Inflammatory macrophage treated with lipopolysaccharide for 1 hour (primary cell): ENCODE data around the gene CYP2W1.
A peak's percentile ranks its signal among the peaks of the same experiment; 100 is the strongest.
"Not testable (repeated sequence)": the region's sequence is repeated elsewhere in the genome, so short reads cannot be mapped to it uniquely, and the experiment has no call there.

Source experiments
- DNase-seq, 2 donors: peaks; one replicate each; pipeline ENCODE4 v3.0.0-alpha.2; 2020 to 2022

Gene CYP2W1

GRCh38 chr7:951881-952547, 31.0 kb upstream of the CYP2W1 start:
- no peak for DNase-seq

DNA sequence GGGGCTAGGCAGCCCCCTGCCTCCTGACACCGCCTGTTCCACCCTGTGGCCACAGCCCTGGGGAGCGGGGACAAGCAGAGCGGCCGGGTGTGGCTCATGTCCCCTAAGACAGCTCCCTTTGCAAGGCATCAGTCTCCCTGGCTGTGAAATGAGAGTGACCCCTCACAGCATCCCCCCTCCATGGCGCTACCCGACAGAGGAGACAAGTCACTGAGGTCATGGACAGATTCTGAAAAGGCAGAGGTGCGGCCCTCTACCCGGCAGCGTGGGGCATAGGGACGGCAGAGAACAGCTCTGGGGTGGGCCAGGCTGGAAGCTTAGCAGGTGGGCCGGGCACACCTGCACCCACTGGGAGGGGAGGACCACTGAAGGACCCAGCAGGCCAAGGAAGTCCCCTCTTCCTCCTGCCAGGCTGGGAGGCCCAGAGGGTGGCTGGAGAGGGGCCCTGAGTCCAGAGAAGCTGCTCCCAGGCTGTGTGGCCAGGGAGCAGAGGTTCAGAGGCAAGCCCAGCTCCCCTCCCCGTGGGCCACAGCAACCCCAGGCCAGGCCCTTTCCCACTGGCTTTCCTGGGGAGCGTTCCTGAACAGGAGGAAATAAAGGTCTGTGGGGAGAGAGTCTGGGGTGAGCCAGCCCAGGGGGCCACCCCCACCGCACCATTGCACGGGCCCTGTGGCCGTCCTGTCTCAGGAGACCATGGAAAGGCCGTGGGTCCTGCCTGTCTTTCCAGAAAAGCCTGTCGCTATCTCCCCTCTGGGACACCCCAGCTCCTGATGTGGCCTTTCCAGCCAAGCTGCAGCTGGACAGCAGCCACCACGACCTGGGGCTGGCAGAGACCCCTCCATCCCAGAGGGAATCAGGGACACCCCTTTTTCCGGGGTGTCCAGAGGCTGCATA, 30.2 kb upstream of the CYP2W1 start:
- DNase-seq, result no peak

GRCh38 chr7:953547-954327, 29.2 kb upstream of the CYP2W1 start:
- peak; percentile 67 to 77 for DNase-seq

GRCh38 chr7:954330-955238, 28.4 kb upstream of the CYP2W1 start, which contains the start of gene ADAP1:
Gene ADAP1 (minus strand): TSS chr7:954680. CDS start chr7:954477, 203 bp downstream.
- DNase-seq, result peak; percentile 66 to 74

DNA sequence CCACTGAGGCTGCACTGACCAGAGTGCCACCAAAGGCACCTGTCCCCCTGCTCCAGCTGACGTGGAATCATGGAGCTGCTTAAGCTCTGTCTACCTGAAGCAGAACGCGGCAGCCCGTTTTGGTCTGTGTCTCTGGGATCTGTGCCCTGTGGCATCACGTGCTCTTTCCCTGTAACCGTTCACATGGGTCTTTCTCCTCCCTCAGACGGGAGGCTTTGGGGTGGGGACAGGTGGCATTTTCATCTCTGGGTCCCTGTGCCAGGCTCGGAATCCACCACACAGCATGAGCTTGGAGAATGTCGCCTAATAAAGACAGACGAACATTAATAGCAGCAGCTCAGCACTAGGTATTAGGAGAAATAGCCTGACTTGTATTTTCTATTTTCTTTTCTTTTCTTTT, 26.9 kb upstream of the CYP2W1 start:
- DNase-seq, result no peak

- peak; percentile 56 to 79 for DNase-seq
Measured at GRCh38 chr7:957418-958220, 25.4 kb upstream of the CYP2W1 start.

DNA sequence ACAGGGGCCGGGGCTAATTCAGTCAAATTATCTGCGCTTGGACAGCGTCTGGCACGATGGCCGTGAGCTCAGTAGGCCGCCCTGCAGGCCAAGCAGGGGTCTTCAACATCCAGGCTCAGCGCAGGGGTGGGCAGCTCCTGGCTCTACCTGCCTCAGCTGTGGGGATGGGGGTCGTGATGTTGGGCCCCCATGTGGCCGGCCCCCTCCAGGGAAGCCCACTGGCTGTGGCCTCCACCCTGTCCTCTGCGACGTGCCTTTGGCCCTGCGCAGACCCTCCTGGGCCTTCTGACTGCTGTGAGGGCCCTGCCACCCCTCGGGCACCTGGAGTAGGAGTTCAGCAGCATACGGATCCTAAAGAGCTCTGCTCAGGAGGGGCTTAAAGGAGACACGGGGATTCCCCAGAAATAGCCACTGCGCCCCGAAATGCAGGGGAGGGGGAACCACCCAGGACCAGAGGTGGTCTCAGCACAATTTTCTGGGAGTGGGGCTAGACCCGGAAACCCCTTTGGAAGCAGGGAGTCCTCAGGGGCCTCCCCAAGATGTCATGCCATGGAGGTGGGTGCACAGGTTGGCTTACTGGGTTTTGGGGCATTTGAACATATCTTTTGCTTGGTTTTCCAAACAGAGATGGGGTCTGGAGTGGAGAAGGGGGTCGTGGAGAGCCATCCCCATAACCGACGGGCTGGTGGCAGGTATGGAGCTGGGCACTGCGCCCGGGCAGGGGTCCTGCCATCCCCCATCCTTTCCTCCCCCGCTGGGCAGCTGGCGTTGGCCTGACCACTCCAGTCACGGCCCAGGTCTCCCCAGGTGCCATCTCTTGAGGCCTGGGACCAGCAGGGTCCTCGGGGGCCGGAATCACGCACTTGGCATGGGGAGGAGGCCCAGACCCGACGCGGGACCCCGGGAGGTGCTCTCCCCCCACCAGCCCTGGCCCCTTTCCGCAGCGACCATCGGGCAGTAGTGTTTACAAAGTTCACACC, 24.5 kb upstream of the CYP2W1 start:
- DNase-seq, result no peak

- no peak for DNase-seq
Measured at GRCh38 chr7:959271-959670, 23.7 kb upstream of the CYP2W1 start.

DNA sequence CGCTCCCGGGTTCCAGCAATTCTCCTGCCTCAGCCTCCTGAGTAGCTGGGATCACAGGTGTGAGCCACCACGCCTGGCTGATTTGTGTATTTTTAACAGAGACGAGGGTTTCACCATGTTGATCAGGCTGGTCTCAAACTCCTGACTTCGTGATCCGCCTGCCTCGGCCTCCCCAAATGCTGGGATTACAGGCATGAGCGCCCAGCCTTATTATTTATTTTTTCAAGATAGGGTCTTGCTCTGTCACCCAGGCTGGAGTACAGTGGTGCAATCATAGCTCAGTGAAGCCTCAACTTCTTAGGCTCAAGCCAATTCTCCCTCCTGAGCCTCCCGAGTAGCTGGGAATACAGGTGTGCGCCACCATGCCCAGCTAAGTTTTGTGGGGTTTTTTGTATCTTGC, 23.2 kb upstream of the CYP2W1 start:
- not testable (repeated sequence) for DNase-seq

- no peak for DNase-seq
Measured at GRCh38 chr7:960269-960871, 22.6 kb upstream of the CYP2W1 start.

GRCh38 chr7:960972-961371, 22.0 kb upstream of the CYP2W1 start:
- not testable (repeated sequence) for DNase-seq

- no peak for DNase-seq
Measured at GRCh38 chr7:961546-962400, 21.2 kb upstream of the CYP2W1 start.

- DNase-seq, result no peak
Measured at GRCh38 chr7:962401-963081, 20.4 kb upstream of the CYP2W1 start.

DNA sequence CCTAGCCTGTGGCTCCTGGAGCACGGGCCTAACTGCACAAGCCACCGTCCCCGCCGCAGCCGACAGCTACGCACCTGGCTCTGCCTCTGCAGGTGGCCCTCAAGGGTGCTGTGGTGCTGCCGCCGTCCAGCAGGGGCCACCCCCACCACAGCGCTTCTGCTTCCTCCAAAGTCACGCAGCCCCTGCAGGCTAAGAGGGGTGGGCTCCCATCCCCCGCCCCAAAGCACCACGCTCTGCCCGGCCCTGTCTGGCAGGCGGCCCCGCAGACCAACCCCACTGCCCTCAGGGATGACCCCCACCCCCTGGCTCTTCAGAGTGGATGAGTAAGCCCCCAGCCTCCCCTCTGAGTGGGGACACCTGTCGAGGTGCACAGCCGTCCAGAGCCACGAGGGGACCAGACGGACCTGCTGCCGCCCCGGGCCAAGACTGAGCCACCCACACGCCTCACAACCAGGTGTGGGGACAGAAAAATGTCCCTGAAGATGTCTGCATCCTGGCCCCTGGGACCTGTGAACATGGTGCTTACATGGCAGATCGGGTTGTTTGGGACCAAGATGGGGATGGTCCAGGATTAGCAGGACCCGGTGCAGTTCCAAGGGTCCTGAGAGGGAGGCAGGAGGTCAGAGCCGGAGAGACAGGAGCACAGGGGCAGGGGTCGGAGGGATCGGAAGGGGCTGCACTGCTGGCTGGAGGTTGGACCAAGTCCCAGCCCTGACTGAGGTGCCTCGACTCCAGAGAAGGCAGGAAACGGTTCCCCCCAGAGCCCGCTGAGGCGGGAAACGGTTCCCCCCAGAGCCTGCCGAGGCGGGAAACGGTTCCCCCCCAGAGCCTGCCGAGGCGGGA, 19.5 kb upstream of the CYP2W1 start:
- DNase-seq, result no peak

DNA sequence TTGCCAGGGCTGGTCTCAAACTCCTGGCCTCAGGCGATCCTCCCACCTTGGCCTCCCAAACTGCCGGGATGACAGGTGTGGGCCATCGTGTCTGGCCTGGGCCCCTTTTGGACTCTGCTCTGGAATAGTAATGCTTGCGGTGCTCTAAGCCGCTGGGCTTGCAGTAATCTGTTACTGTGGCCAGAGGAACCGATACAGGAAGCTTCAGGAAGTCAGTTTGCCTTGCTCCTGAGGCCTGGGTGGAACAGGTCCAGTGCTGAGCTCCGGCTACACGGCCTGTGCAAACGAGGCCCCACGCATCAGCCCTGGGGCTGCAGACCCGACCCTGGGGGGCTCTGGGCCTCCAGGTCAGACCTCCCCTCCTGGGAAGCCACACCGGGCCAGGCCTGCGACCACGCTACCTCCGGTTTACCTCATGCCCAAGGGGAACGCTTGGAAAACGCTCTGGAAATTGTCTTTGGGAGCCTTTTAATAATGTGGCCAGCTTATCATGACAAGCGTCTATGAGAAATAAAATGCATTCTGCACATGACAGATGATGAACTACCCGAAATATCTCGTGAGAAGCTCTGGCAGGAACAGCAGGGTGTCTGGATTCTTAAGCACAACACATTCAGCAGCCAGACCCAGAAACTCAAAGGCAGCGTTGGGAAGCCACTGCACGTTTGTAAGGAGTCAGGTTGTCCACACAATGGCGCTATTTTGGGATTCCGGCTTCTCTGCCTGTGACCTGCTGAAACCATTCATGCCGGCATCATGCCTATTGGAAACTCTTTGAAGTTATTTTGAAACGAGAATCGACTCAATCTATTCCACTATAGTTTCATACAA, 18.4 kb upstream of the CYP2W1 start:
- peak; percentile 51 to 54 for DNase-seq
